Tibial artery (tissue), 4 donors: Measurements from ENCODE around the gene AMZ1.

Source experiments
- DNase-seq, 2 donors: peaks; one replicate each; pipeline ENCODE4 v3.0.0-alpha.2; 2019
- H3K27ac ChIP-seq, 2 donors: fragments of 200-600 bp; sonication (generic) in 1 of 2; 1 replicate in 1 of 2; 2 replicates in 1 of 2; pipeline ENCODE4 v1.5.1; 2018 to 2019; ENCODE audit warnings: mild to moderate bottlenecking in 1 of 2
- H3K27me3 ChIP-seq, 2 donors: fragments of 200-600 bp; sonication (generic) in 1 of 2; one replicate each; pipeline versions ENCODE4 v1.5.1 to v1.6.0; 2016 to 2019
- H3K36me3 ChIP-seq, 3 donors: fragments of 200-600 bp; sonication (generic) in 2 of 3; one replicate each; pipeline ENCODE4 v1.5.1; 2016 to 2019; ENCODE audit warnings: mild to moderate bottlenecking in 2 of 3
- H3K4me1 ChIP-seq, 4 donors: fragments of 200-600 bp; sonication (generic) in 2 of 4; 1 replicate in 3 of 4; 2 replicates in 1 of 4; pipeline ENCODE4 v1.5.1; 2016 to 2019
- H3K4me3 ChIP-seq, 2 donors: fragments of 200-600 bp; sonication (generic) in 1 of 2; 1 replicate in 1 of 2; 2 replicates in 1 of 2; pipeline ENCODE4 v1.5.1; 2018 to 2019; ENCODE audit warnings: mild to moderate bottlenecking in 2 of 2
- H3K9me3 ChIP-seq, 3 donors: fragments of 200-600 bp; sonication (generic) in 1 of 3; one replicate each; pipeline ENCODE4 v1.5.1; 2016 to 2019
- CTCF ChIP-seq, 2 experiments: fragments of 200-600 bp in 1 of 2; fragments of 450-650 bp in 1 of 2; IDR thresholded peaks; one replicate each; pipeline ENCODE4 v1.5.1; 2017 to 2019; ENCODE audit warnings: antibody characterized with exemption in 2 of 2, mild to moderate bottlenecking in 1 of 2, moderate library complexity in 1 of 2
- intact Hi-C: fragments of 100-400 bp; cut with DNase I; formaldehyde crosslinking; loops from one replicate; pipeline ENCODE4 v1.15.0; 2023; ENCODE audit warnings: low total_unique reads

The AMZ1 gene

GRCh38 chr7:2701424-2701823, 13.4 kb downstream of the AMZ1 start:
- Histone ChIP-seq H3K36me3 (no peaks in the 10 kb centered on the region), H3K27me3 (no peaks in the 10 kb centered on the region), H3K27ac (peak overlapping the region; percentile 65 to 74), H3K4me1 (peaks cover 0 to 16% (median 9%) of the 10 kb centered on the region in 4 donors), H3K4me3 (no peak overlapping the region), H3K9me3 (no peaks in the 10 kb centered on the region)
- DNase-seq, result no peak
- intact Hi-C loops, result no loop called here
- no peak for TF ChIP-seq CTCF (IDR thresholded peaks at IDR 0.05)

- peak; percentile 85 to 94 for DNase-seq
- Histone ChIP-seq H3K27ac (peak overlapping the region; percentile 65 to 74), H3K4me3 (no peak overlapping the region), H3K27me3 (no peaks in the 10 kb centered on the region), H3K4me1 (peaks cover 0 to 16% (median 9%) of the 10 kb centered on the region in 4 donors), H3K36me3 (no peaks in the 10 kb centered on the region), H3K9me3 (no peaks in the 10 kb centered on the region)
- no peak for TF ChIP-seq CTCF (IDR thresholded peaks at IDR 0.05)
- intact Hi-C loops, result no loop called here
Measured at GRCh38 chr7:2701832-2702593, 14.0 kb downstream of the AMZ1 start.

GRCh38 chr7:2702594-2702957, 14.6 kb downstream of the AMZ1 start:
- Histone ChIP-seq H3K27me3 (no peaks in the 10 kb centered on the region), H3K9me3 (no peaks in the 10 kb centered on the region), H3K36me3 (no peaks in the 10 kb centered on the region), H3K4me3 (no peak overlapping the region), H3K27ac (peak overlapping the region; percentile 65 to 74), H3K4me1 (peaks cover 0 to 16% (median 9%) of the 10 kb centered on the region in 4 donors)
- no peak for TF ChIP-seq CTCF (IDR thresholded peaks at IDR 0.05)
- no peak for DNase-seq
- intact Hi-C loops, result no loop called here

GRCh38 chr7:2705371-2706096, 17.5 kb downstream of the AMZ1 start:
- intact Hi-C loops, result no loop called here
- Histone ChIP-seq H3K27me3 (no peaks in the 10 kb centered on the region), H3K27ac (no peak overlapping the region), H3K4me1 (peaks cover 0 to 21% (median 10%) of the 10 kb centered on the region in 4 donors), H3K9me3 (no peaks in the 10 kb centered on the region), H3K36me3 (no peaks in the 10 kb centered on the region), H3K4me3 (no peak overlapping the region)
- no peak for TF ChIP-seq CTCF (IDR thresholded peaks at IDR 0.05)
- DNase-seq, result no peak

- Histone ChIP-seq H3K36me3 (peaks cover 0 to 7% (median 3%) of the 10 kb centered on the region in 3 donors), H3K4me1 (peaks cover 0 to 17% (median 6%) of the 10 kb centered on the region in 4 donors), H3K27ac (no peak overlapping the region), H3K9me3 (no peaks in the 10 kb centered on the region), H3K27me3 (no peaks in the 10 kb centered on the region), H3K4me3 (no peak overlapping the region)
- DNase-seq, result no peak
- intact Hi-C loops, result no loop called here
- TF ChIP-seq CTCF (IDR thresholded peaks at IDR 0.05), result no peak
Measured at GRCh38 chr7:2706685-2707126, 18.7 kb downstream of the AMZ1 start.
